Mesothelial cell of epicardium (in vitro differentiated cells): ENCODE data around the gene DOP1B. TPM values are rescaled to one million over a fixed set of nuclear protein-coding genes. Genes with fewer than 3 reads are reported as not detected.

Experiments
- DNase-seq, 2 experiments: peaks; one replicate each; pipeline ENCODE4 v3.0.0; 2021; ENCODE audit warnings: low spot score in 2 of 2; ENCODE audit not compliant: unreplicated experiment in 2 of 2
- H3K27ac Mint-ChIP-seq: 2 replicates; pipeline ENCODE4 v1.8.0; 2021; ENCODE audit warnings: mixed read lengths
- H3K27me3 Mint-ChIP-seq: 2 replicates; pipeline ENCODE4 v1.8.0; 2021; ENCODE audit warnings: low read depth, mixed read lengths
- H3K36me3 Mint-ChIP-seq: 2 replicates; pipeline ENCODE4 v1.8.0; 2021; ENCODE audit warnings: mixed read lengths
- H3K4me1 Mint-ChIP-seq: 2 replicates; pipeline ENCODE4 v1.8.0; 2021; ENCODE audit warnings: mixed read lengths
- H3K4me3 Mint-ChIP-seq: 2 replicates; pipeline ENCODE4 v1.8.0; 2021; ENCODE audit warnings: mild to moderate bottlenecking, moderate library complexity, mixed read lengths
- H3K9me3 Mint-ChIP-seq: 2 replicates; pipeline ENCODE4 v1.8.0; 2021; ENCODE audit warnings: mixed read lengths
- total RNA-seq: library from RNA; stranded (reverse); gene quantifications from 3 replicates; pipeline ENCODE4 v1.2.1, GENCODE V29; 2021
- TF ChIP-seq, protein P1 (sequence below): fragments of 200-600 bp; sonication (generic); IDR thresholded peaks from one replicate; pipeline ENCODE4 v1.5.0; 2021; ENCODE audit warnings: antibody characterized with exemption; ENCODE audit not compliant: unreplicated experiment

The DOP1B gene
- total RNA-seq, 1 donor from 2014 or later, result 12.3 TPM

DNA sequence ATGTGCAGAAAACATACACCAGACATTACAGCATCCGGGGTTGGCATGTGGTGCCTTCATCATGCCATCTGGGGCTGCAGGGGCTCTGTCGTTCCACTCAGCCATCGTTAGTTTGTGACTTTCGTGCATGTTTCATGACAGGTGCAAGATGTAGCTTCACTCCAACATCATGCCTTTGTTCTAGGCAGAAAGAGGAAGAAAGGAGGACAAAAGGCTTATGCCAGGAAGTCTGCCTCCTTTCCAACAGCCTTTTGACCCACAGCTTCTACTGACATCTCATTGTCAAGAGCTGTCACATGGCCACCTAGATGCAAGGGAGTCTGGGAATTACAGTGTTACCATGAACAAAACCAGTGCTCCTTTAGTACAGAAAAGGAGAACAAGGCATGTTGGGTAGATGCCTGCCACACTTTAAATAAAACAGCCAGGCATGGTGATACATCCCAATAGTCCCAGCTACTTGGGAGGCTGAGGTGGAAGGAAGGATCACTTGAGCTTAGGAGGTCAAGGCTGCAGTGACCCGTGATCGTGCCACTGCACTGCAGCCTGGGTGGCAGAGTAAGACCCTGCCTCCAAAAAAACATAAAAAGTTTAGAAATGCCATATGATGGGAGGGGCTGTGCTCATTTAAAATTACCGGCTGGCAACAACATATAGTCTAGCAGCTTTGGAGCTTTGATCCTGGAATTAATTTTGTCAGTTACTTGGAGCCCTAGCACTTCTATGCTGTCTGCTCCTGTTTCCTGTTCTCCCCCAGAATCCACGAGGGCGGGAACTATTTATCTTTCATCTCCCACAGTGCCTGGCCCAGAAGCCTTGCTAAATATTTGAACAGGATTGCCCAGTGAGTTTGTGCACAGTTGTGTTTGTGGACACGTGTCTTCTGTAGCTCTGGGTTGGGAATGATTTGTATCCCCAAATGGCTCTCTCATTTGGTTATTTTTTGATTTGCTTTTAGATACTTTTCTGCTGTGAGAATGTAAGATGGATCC lies 7.4 kb downstream of the DOP1B start:
- peaks cover 16% of the 10 kb centered on the region for H3K4me1 Mint-ChIP-seq
- H3K4me3 Mint-ChIP-seq, result no peak overlapping the region
- TF ChIP-seq, protein P1, sequence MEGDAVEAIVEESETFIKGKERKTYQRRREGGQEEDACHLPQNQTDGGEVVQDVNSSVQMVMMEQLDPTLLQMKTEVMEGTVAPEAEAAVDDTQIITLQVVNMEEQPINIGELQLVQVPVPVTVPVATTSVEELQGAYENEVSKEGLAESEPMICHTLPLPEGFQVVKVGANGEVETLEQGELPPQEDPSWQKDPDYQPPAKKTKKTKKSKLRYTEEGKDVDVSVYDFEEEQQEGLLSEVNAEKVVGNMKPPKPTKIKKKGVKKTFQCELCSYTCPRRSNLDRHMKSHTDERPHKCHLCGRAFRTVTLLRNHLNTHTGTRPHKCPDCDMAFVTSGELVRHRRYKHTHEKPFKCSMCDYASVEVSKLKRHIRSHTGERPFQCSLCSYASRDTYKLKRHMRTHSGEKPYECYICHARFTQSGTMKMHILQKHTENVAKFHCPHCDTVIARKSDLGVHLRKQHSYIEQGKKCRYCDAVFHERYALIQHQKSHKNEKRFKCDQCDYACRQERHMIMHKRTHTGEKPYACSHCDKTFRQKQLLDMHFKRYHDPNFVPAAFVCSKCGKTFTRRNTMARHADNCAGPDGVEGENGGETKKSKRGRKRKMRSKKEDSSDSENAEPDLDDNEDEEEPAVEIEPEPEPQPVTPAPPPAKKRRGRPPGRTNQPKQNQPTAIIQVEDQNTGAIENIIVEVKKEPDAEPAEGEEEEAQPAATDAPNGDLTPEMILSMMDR, result no peak
- peaks cover 5% of the 10 kb centered on the region for H3K36me3 Mint-ChIP-seq
- no peaks in the 10 kb centered on the region for H3K27me3 Mint-ChIP-seq
- no peak overlapping the region for H3K27ac Mint-ChIP-seq
- no peak for DNase-seq
- no peaks in the 10 kb centered on the region for H3K9me3 Mint-ChIP-seq

DNA sequence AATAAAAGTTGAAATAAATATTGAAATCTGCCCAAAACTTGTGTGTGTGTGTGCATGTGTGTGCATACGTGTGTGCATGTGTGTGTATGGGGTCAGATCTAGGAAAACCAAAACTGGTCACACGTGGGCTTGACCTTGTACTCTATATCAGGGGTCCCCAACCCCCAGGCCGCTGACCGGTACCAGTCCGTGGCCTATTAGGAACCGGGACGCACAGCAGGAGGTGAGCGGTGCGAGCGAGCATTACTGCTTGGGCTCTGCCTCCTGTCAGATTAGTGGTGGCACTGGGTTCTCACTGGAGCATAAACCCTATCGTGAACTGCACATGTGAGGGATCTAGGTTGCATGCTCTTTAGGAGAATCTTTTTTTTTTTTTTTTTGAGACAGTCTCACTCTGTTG lies 8.7 kb downstream of the DOP1B start:
- H3K4me3 Mint-ChIP-seq, result no peak overlapping the region
- TF ChIP-seq, protein P1, result no peak
- no peak overlapping the region for H3K27ac Mint-ChIP-seq
- no peaks in the 10 kb centered on the region for H3K9me3 Mint-ChIP-seq
- peaks cover 12% of the 10 kb centered on the region for H3K36me3 Mint-ChIP-seq
- peaks cover 16% of the 10 kb centered on the region for H3K4me1 Mint-ChIP-seq
- no peak for DNase-seq
- H3K27me3 Mint-ChIP-seq, result no peaks in the 10 kb centered on the region

DNA sequence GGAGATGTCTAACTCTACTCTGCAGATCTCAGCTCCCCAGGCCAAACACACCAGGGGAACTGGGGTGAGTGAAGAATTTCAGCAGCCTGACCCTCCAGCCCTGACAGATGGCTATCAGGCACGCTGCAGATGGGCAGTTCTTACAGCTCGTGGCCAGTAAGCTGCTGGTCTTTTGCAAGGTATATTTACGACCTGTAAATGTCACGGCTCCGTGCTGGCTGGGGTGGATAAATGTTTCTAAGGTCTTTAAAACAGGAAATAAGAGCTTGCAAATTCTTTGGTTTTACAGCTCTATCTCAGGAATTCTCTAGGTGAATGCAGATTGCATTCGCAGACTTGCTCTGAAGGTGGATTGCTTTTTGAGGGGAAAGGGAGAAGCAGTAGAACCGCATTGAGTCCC lies 10.1 kb downstream of the DOP1B start:
- Mint-ChIP-seq H3K27me3 (no peaks in the 10 kb centered on the region), H3K4me3 (no peak overlapping the region), H3K4me1 (peaks cover 16% of the 10 kb centered on the region), H3K27ac (peak overlapping the region; percentile 0), H3K9me3 (no peaks in the 10 kb centered on the region), H3K36me3 (peaks cover 12% of the 10 kb centered on the region)
- no peak for DNase-seq
- TF ChIP-seq, protein P1, result no peak

GRCh38 chr21:36167541-36167940 lies 10.9 kb downstream of the DOP1B start:
- no peak for DNase-seq
- Mint-ChIP-seq H3K9me3 (no peaks in the 10 kb centered on the region), H3K4me3 (no peak overlapping the region), H3K27me3 (no peaks in the 10 kb centered on the region), H3K27ac (no peak overlapping the region), H3K4me1 (peaks cover 16% of the 10 kb centered on the region), H3K36me3 (peaks cover 12% of the 10 kb centered on the region)
- TF ChIP-seq, protein P1, result no peak

DNA sequence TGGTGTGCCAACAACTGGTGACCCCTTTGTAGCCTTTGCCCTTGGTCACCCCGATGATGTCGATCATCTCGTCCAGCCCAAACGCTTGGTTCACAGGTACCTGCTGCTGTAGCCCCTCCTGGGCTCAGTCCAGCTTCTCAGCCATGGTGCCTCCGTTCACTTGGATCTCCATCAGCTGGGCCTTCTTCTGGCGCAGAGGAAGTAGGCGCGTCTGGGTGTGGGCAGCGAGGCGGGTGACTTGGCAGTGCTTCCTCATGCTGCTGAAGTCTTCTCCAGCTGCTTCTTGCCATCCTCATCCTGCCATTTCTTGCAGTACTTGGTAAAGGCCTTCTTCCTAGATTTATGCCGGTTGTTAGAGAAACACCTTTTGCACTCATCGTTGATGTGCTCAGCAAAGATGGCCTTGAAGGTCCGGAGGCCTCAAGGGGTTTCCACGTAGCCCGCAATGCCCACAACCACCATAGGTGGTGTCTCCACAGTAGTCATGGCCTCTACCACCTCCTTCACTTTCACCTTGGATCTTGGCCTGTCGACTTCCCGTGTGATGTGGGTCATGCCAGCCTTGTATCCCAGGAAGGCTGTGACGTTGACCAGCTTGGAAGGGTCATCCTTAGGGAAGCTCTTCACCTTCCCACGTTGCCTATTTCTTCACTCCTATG lies 13.0 kb downstream of the DOP1B start:
- Mint-ChIP-seq H3K4me1 (peaks cover 9% of the 10 kb centered on the region), H3K36me3 (peaks cover 12% of the 10 kb centered on the region), H3K4me3 (no peak overlapping the region), H3K27me3 (no peaks in the 10 kb centered on the region), H3K27ac (no peak overlapping the region), H3K9me3 (no peaks in the 10 kb centered on the region)
- DNase-seq, result no peak
- TF ChIP-seq, protein P1, result no peak
